Measurements from ENCODE around the gene PRND. TPM values are rescaled to one million over a fixed set of nuclear protein-coding genes. Genes with fewer than 3 reads are reported as not detected.
A peak's percentile ranks its signal among the peaks of the same experiment; 100 is the strongest.

PRND gene, protein sequence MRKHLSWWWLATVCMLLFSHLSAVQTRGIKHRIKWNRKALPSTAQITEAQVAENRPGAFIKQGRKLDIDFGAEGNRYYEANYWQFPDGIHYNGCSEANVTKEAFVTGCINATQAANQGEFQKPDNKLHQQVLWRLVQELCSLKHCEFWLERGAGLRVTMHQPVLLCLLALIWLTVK
- total RNA-seq = not detected

DNA sequence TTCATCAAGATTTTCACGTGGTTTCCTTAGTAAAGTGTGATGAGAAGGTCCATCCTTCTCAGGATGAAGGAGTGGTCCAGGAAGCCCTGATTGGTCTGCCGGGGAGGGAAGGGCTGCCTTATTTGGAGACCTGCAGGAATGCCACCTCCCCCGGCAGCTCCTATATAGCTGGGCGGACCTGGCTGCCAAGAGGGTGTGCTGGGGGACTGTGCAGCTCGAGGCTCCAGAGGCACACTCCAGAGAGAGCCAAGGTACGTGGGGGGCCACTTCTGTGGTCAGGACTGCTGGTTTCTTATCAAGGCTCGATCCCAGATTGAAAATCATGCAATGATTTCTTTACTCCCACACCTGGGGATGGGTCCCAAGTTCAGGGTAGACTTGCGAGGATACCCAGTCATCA, at the start of gene PRND:
TSS of gene PRND (plus strand) at position 191 of the 400 bp plus-strand sequence. CDS start 2,643 bp downstream, outside the sequence.
- H3K27me3 Mint-ChIP-seq = no peaks in the 10 kb centered on the region
- DNase-seq = no peak
- H3K9me3 Mint-ChIP-seq (ENCODE audit: low read depth) = no peaks in the 10 kb centered on the region
- H3K36me3 Mint-ChIP-seq = no peaks in the 10 kb centered on the region
- CTCF ChIA-PET = interaction anchor here (0.9 to 9.0 kb wide), 6 partner anchors 40 to 116 kb away, joined by 3 to 101 read pairs (median 11); no protein-coding TSS in a partner anchor
- H3K27ac Mint-ChIP-seq = no peak within 1 kb of the TSS
- H3K4me3 Mint-ChIP-seq = no peak within 1 kb of the TSS
- ATAC-seq = no peak
- H3K4me1 Mint-ChIP-seq = peaks cover 11% of the 10 kb centered on the region

DNA sequence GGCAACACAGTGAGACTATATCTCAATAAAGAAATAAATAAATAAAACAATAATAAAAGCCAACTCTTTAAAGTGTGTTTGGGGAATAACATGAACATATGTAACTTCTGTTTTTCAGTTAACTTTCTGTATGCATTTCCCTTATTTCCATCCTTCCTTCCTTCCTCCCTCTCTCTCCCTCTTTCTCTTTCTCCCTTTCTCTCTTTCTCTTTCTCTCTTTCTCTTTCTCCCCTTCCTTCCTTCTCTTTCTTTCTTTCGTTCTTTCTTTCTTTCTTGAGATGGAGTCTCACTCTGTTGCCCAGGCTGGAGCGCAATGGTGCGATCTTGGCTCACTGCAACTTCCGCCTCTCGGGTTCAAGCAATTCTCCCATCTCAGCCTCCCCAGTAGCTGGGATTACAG, 48.8 kb upstream of the PRND start:
- H3K27me3 Mint-ChIP-seq = peaks cover 10% of the 10 kb centered on the region
- H3K36me3 Mint-ChIP-seq = peaks cover 3% of the 10 kb centered on the region
- H3K9me3 Mint-ChIP-seq (ENCODE audit: low read depth) = no peaks in the 10 kb centered on the region
- ATAC-seq = no peak
- H3K4me1 Mint-ChIP-seq = peaks cover 16% of the 10 kb centered on the region
- DNase-seq = no peak
- H3K27ac Mint-ChIP-seq = no peak overlapping the region
- no peak overlapping the region for H3K4me3 Mint-ChIP-seq
- CTCF ChIA-PET = no interaction called here

DNA sequence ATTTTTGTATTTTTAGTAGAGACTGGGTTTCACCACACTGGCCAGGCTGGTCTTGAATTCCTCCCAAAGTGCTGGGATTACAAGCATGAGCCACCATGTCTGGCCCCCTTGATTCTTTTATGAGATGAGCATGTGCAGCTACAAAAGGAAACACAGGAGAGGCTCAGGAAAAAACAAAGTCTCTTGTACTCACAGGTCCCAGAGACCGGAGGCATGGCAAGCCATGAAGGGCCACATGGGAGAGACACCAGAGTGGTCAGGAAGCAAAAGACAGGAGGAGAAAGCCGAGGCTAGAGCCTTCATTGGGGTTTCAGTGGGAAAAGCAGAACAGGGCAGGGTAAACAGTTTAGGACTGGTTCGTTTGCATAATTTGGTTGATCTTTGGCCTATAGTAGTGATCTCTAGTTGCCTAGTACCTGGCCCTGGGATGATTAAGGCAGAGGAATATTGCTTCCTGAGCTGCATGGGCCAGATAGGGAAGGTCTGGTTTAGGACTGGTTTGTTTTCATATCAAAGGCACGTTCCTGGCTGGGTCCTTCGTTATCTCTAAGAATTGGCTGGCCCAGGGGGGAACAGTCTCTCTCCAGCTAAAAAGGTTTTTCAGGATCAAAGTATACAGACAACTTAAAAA, 48.2 kb upstream of the PRND start:
- H3K36me3 Mint-ChIP-seq = peaks cover 3% of the 10 kb centered on the region
- ATAC-seq (no peak), DNase-seq (no peak)
- H3K4me3 Mint-ChIP-seq = no peak overlapping the region
- CTCF ChIA-PET = interaction anchor here (1.0 kb wide), 2 partner anchors 8 to 60 kb away, joined by 3 read pairs; no protein-coding TSS in a partner anchor
- peaks cover 10% of the 10 kb centered on the region for H3K27me3 Mint-ChIP-seq
- no peaks in the 10 kb centered on the region for H3K9me3 Mint-ChIP-seq (ENCODE audit: low read depth)
- H3K27ac Mint-ChIP-seq = no peak overlapping the region
- peaks cover 15% of the 10 kb centered on the region for H3K4me1 Mint-ChIP-seq

DNA sequence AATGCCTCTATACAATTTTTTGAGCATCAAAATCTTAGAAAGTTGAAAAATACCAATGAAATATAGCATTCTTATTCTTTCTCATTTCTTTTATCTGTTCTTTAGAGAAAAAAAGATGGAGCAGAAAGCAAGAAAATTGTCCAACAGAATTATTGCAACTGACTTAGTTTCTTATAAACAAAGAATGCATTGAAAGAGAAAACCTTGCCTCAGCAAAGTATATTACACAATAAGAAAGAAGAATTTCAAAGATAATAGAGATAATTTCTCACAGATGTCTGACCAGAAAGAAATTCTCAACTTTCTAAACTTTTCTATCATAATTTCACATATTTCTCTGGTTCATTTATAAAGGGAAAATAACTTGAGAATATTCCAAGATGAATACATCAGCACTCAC, 47.0 kb upstream of the PRND start:
- H3K4me1 Mint-ChIP-seq = peaks cover 15% of the 10 kb centered on the region
- ATAC-seq (no peak), DNase-seq (no peak)
- H3K9me3 Mint-ChIP-seq (ENCODE audit: low read depth) = no peaks in the 10 kb centered on the region
- H3K36me3 Mint-ChIP-seq = peaks cover 3% of the 10 kb centered on the region
- CTCF ChIA-PET = interaction anchor here (1.0 to 1.3 kb wide), 4 partner anchors 7 to 46 kb away, joined by 3 to 5 read pairs (median 3); no protein-coding TSS in a partner anchor
- H3K27ac Mint-ChIP-seq = no peak overlapping the region
- H3K4me3 Mint-ChIP-seq = no peak overlapping the region
- peaks cover 10% of the 10 kb centered on the region for H3K27me3 Mint-ChIP-seq

DNA sequence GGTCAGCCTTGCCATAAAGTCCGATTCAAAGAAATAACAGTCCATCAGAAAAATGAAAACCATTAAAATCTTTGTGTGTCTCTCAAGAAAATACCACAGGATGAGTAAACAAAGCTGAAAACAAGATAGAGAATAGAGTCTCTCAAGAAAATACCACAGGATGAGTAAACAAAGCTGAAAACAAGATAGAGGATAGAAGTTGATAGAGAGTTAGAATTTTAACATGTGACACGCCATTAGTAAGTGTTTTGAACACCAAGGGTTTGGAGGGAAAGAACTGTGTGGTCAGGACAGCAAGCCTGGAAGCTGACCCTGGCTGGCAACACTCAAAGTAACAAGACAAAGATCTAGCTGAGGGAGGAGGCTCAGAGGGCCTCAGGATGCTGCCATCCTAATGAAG, 43.9 kb upstream of the PRND start:
- peaks cover 1% of the 10 kb centered on the region for H3K36me3 Mint-ChIP-seq
- peaks cover 13% of the 10 kb centered on the region for H3K27me3 Mint-ChIP-seq
- DNase-seq = no peak
- CTCF ChIA-PET = interaction anchor here (1.3 to 1.8 kb wide), 2 partner anchors 12 kb away, joined by 3 to 7 read pairs; no protein-coding TSS in a partner anchor
- no peak overlapping the region for H3K27ac Mint-ChIP-seq
- H3K9me3 Mint-ChIP-seq (ENCODE audit: low read depth) = no peaks in the 10 kb centered on the region
- no peak for ATAC-seq
- H3K4me3 Mint-ChIP-seq = no peak overlapping the region
- H3K4me1 Mint-ChIP-seq = peaks cover 18% of the 10 kb centered on the region

DNA sequence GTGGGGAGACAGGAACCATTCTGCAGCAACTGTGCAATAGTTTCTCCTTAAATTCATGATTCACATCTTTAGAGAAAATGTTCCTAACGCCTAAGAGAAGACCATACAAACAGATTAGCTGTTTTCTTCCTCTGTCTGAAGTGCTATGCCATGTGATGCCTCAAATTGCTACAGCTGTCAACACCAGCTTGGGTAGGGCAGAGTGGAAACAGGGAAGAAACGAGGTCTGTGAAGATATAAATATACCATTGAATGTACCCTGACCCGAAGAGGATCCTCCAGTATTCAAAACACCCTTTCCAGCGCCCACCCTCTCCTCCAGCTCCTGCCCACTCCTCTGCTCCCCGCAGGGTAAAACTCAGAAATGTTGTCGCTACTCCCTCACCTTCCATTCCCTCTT, 40.3 kb upstream of the PRND start:
- peaks cover 50% of the 10 kb centered on the region for H3K4me1 Mint-ChIP-seq
- no peak for DNase-seq
- ATAC-seq = no peak
- no peak overlapping the region for H3K27ac Mint-ChIP-seq
- CTCF ChIA-PET = interaction anchor here (0.8 to 1.2 kb wide), 3 partner anchors 10 to 41 kb away, joined by 3 read pairs; partner anchors contain the start of gene PRND
- peaks cover 3% of the 10 kb centered on the region for H3K27me3 Mint-ChIP-seq
- H3K9me3 Mint-ChIP-seq (ENCODE audit: low read depth) = no peaks in the 10 kb centered on the region
- no peak overlapping the region for H3K4me3 Mint-ChIP-seq
- H3K36me3 Mint-ChIP-seq = peaks cover 3% of the 10 kb centered on the region

DNA sequence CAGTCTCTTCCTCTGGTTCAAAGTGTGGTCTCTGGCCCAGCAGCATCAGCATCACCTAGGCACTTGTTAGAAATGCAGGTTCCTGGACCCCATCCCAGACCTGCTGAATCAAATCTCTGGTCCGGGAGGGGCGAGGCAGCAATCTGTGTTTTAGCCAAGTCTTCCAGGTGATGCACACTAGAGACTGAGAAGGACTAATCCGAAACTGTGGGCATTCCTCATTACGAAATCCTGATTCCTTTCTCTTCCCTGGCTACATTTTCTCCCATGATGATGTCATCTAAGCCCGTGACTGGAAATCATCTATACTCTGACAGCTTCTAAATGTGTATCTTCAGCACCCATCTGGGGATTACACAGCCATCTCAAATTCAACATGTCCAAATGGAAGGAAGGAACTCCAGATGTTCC, 39.7 kb upstream of the PRND start:
- H3K9me3 Mint-ChIP-seq (ENCODE audit: low read depth) = no peaks in the 10 kb centered on the region
- H3K27ac Mint-ChIP-seq = no peak overlapping the region
- no peak overlapping the region for H3K4me3 Mint-ChIP-seq
- peaks cover 3% of the 10 kb centered on the region for H3K27me3 Mint-ChIP-seq
- no peak for DNase-seq
- CTCF ChIA-PET = interaction anchor here (0.7 to 1.2 kb wide), 4 partner anchors 8 to 40 kb away, joined by 3 to 5 read pairs (median 4); partner anchors contain the start of gene PRND
- no peak for ATAC-seq
- H3K36me3 Mint-ChIP-seq = peaks cover 3% of the 10 kb centered on the region
- H3K4me1 Mint-ChIP-seq = peaks cover 50% of the 10 kb centered on the region

DNA sequence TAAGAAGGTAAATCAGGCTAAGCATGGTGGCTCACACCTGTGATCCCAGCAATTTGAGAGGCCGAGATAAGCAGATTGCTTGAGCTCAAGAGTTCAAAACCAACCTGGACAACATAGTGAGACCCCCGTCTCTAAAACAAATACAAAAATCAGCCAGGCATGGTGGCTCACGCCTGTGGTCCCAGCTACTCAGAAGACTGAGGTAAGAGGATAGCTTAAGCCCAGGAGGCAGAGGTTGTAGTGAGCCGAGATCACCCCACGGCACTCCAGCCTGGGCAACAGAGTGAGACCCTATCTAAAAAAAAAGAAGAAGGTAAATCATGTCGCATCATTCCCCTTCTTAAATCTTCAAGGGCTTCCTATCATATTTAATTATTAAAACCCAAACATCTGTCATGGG, 39.0 kb upstream of the PRND start:
- H3K9me3 Mint-ChIP-seq (ENCODE audit: low read depth) = no peaks in the 10 kb centered on the region
- CTCF ChIA-PET = interaction anchor here (1.1 to 1.2 kb wide), 2 partner anchors 18 to 38 kb away, joined by 4 to 5 read pairs; no protein-coding TSS in a partner anchor

DNA sequence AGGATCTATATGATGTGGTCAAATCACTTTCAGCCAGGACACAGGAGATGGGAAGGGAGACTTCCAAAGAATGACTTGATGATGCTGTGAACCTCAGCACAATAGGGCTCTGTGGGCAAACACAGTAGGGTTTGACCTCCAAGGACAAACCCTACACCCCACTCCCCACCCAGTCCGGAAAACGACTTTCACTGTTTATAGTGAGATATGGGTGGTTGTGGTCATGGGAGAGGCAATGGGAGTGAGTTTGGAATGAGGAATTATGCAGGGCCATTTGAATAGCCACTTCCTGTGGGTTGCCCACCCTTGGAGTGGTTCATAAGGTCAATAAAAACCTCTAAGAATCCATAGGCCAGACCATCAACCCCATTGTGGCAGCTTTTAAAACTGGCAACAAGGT, 38.4 kb upstream of the PRND start:
- Mint-ChIP-seq H3K27ac (peak overlapping the region; percentile 99), H3K4me3 (no peak overlapping the region), H3K4me1 (peaks cover 48% of the 10 kb centered on the region), H3K9me3 (ENCODE audit: low read depth) (no peaks in the 10 kb centered on the region), H3K27me3 (peaks cover 3% of the 10 kb centered on the region), H3K36me3 (peaks cover 8% of the 10 kb centered on the region)
- no peak for ATAC-seq
- DNase-seq = peak; percentile 39
- CTCF ChIA-PET = interaction anchor here (0.7 to 2.5 kb wide), 4 partner anchors 18 to 70 kb away, joined by 3 to 7 read pairs (median 6); no protein-coding TSS in a partner anchor

More for the DNA sequence above, 39.0 kb upstream of the PRND start:
- ATAC-seq = no peak
- Mint-ChIP-seq H3K4me1 (peaks cover 49% of the 10 kb centered on the region), H3K4me3 (no peak overlapping the region), H3K27me3 (peaks cover 3% of the 10 kb centered on the region), H3K27ac (no peak overlapping the region), H3K36me3 (peaks cover 5% of the 10 kb centered on the region)
- DNase-seq = peak; percentile 11

DNA sequence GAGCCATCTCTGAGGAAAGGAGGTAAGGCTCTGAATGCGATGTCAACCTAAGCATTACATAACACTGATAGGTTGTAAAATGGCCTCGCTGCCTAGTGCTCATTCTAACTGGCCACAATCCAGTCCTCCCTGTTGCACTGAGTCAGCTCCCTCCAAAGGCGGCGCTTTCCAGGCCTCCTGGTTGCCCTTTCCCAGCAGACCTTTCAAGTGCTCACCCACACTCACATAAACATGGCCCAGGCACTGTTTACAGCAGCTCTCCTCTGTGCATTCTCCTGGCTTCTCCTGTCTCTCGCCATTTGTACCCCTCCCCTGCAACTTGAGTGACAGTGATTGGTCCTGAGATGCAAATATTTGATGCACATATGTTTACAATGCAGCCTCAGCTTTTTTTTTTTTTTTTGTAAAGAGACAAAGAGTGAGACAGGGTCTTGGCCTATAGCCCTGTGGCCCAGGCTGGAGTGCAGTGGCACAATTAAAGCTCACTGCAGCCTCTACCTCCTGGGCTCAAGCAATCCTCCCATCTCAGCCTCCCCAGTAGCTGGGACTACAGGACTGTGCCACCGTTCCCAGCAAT, 36.8 kb upstream of the PRND start:
- Mint-ChIP-seq H3K27ac (peak overlapping the region; percentile 99), H3K36me3 (peaks cover 19% of the 10 kb centered on the region), H3K4me1 (peaks cover 61% of the 10 kb centered on the region), H3K9me3 (ENCODE audit: low read depth) (no peaks in the 10 kb centered on the region), H3K27me3 (peaks cover 3% of the 10 kb centered on the region), H3K4me3 (peak overlapping the region; percentile 89)
- DNase-seq (peak; percentile 39), ATAC-seq (no peak)
- CTCF ChIA-PET = interaction anchor here (1.1 to 2.5 kb wide), 5 partner anchors 13 to 71 kb away, joined by 3 to 7 read pairs (median 4); no protein-coding TSS in a partner anchor

DNA sequence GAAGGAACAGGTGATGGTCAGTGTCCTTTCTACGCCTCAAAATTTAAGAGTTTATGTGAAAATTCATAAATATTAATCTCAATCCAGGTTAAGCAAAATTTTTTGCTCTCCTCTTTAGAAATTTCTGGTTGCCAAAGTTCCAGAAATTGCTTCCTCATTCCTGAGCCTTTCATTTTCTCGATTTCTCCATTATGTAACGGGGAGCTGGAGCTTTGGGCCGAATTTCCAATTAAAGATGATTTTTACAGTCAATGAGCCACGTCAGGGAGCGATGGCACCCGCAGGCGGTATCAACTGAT, 35.8 kb upstream of the PRND start:
- Mint-ChIP-seq H3K27me3 (no peaks in the 10 kb centered on the region), H3K4me3 (peak overlapping the region; percentile 89), H3K27ac (peak overlapping the region; percentile 99), H3K4me1 (peaks cover 68% of the 10 kb centered on the region), H3K9me3 (ENCODE audit: low read depth) (no peaks in the 10 kb centered on the region), H3K36me3 (peaks cover 25% of the 10 kb centered on the region)
- ATAC-seq (no peak), DNase-seq (no peak)
- CTCF ChIA-PET = no interaction called here

DNA sequence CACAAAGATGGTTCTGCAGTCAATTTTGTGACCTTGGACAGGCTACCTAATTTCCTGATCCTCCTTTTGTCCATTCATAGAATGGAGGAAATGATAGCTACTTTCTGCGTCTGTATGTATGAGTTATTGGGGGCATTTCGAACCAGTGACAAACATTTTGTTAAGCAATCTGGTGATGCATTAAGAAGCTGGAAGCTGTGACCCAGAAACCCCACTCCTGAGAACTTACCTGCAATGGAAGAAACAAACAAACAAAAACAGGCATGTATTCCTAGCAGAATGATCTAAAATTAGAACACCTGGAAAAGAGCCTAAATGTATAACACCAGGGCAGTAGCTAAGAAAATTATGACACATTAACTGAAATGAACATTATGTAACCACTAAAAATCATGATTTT, 33.4 kb upstream of the PRND start:
- no peaks in the 10 kb centered on the region for H3K27me3 Mint-ChIP-seq
- H3K4me1 Mint-ChIP-seq = peaks cover 73% of the 10 kb centered on the region
- no peak for DNase-seq
- peaks cover 43% of the 10 kb centered on the region for H3K36me3 Mint-ChIP-seq
- no peak for ATAC-seq
- peak overlapping the region; percentile 25 for H3K4me3 Mint-ChIP-seq
- H3K9me3 Mint-ChIP-seq (ENCODE audit: low read depth) = no peaks in the 10 kb centered on the region
- peak overlapping the region; percentile 9 for H3K27ac Mint-ChIP-seq
- CTCF ChIA-PET = interaction anchor here (0.6 to 2.4 kb wide), 4 partner anchors 9 to 423 kb away, joined by 3 to 9 read pairs (median 3); no protein-coding TSS in a partner anchor

DNA sequence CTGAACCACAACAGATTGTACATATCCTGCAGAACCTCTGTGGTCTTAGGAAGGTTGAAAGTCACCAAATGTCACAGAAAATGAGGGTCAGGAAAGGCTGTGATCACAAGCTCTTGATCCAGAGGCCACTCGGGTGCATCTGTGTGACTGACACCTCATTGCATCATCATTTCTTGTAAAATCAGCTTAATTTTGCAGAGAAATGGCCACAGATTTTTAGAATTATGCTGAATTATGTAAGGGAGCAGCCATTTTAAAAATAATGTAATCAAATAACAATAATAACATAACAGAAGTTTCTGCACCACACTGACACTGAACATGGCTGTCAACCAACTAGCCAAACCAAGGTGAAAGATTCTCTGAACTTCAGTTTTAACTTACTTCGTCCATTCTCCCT, 32.5 kb upstream of the PRND start:
- DNase-seq = peak; percentile 22
- Mint-ChIP-seq H3K4me3 (no peak overlapping the region), H3K36me3 (peaks cover 49% of the 10 kb centered on the region), H3K27me3 (no peaks in the 10 kb centered on the region), H3K27ac (peak overlapping the region; percentile 65), H3K9me3 (ENCODE audit: low read depth) (no peaks in the 10 kb centered on the region), H3K4me1 (peaks cover 63% of the 10 kb centered on the region)
- CTCF ChIA-PET = interaction anchor here (0.8 to 2.4 kb wide), 5 partner anchors 8 to 31 kb away, joined by 3 to 9 read pairs (median 3); no protein-coding TSS in a partner anchor
- no peak for ATAC-seq

Measured in activated CD8-positive, alpha-beta memory T cell treated with anti-CD3 and anti-CD28 coated beads, Interleukin-2, amount 10 ng/mL, durations not matched to agents 7 days and 5 days (primary cell).